WERI-Rb-1 (cell line): Measurements from ENCODE around the gene ABCC11.

ENCODE experiments used
- DNase-seq: peaks from one replicate; pipeline ENCODE4 v3.0.0-alpha.2; 2020
- H3K27ac ChIP-seq: fragments of 250-450 bp; sonication (Bioruptor Pico); 2 replicates; pipeline ENCODE4 v1.5.1; 2020; ENCODE audit warnings: mild to moderate bottlenecking, moderate library complexity
- H3K27me3 ChIP-seq: fragments of 250-450 bp; sonication (Bioruptor Pico); 2 replicates; pipeline ENCODE4 v1.5.1; 2021; ENCODE audit warnings: mild to moderate bottlenecking, low read depth, moderate library complexity; ENCODE audit not compliant: insufficient read depth, severe bottlenecking
- H3K36me3 ChIP-seq: fragments of 250-450 bp; sonication (Bioruptor Pico); 2 replicates; pipeline ENCODE4 v1.5.1; 2020; ENCODE audit warnings: mild to moderate bottlenecking, moderate library complexity
- H3K4me3 ChIP-seq: 2 replicates; pipeline ENCODE4 v1.5.1; 2011; ENCODE audit warnings: low read depth, mild to moderate bottlenecking, control low read depth, low read length
- H3K9me3 ChIP-seq: fragments of 250-450 bp; sonication (Bioruptor Pico); 2 replicates; pipeline ENCODE4 v1.5.1; 2021; ENCODE audit warnings: mild to moderate bottlenecking, moderate library complexity; ENCODE audit not compliant: severe bottlenecking
- CTCF ChIP-seq: IDR thresholded peaks from 2 replicates; pipeline ENCODE4 v1.5.1; 2011; ENCODE audit warnings: low read depth, mild to moderate bottlenecking, control low read depth, inconsistent platforms, low read length

ABCC11 gene

GRCh38 chr16:48287239-48287638 lies 39.9 kb upstream of the ABCC11 start:
- no peak for DNase-seq
- no peak overlapping the region for H3K27ac ChIP-seq
- peaks cover 4% of the 10 kb centered on the region for H3K9me3 ChIP-seq
- no peaks in the 10 kb centered on the region for H3K27me3 ChIP-seq
- no peak for TF ChIP-seq CTCF
- H3K4me3 ChIP-seq, result no peak overlapping the region
- H3K36me3 ChIP-seq, result peaks cover 29% of the 10 kb centered on the region

GRCh38 chr16:48284772-48285409 lies 37.6 kb upstream of the ABCC11 start:
- DNase-seq, result no peak

GRCh38 chr16:48282636-48283263 lies 35.4 kb upstream of the ABCC11 start:
- Histone ChIP-seq H3K36me3 (peaks cover 27% of the 10 kb centered on the region), H3K4me3 (no peak overlapping the region), H3K27me3 (no peaks in the 10 kb centered on the region), H3K9me3 (peaks cover 4% of the 10 kb centered on the region), H3K27ac (no peak overlapping the region)
- TF ChIP-seq CTCF, result no peak
- DNase-seq, result no peak

More at GRCh38 chr16:48284772-48285409, 37.6 kb upstream of the ABCC11 start:
- no peak overlapping the region for H3K27ac ChIP-seq
- no peaks in the 10 kb centered on the region for H3K27me3 ChIP-seq
- no peak overlapping the region for H3K4me3 ChIP-seq
- peaks cover 4% of the 10 kb centered on the region for H3K9me3 ChIP-seq
- TF ChIP-seq CTCF, result no peak
- H3K36me3 ChIP-seq, result peaks cover 27% of the 10 kb centered on the region

- DNase-seq, result no peak
- Histone ChIP-seq H3K27me3 (no peaks in the 10 kb centered on the region), H3K4me3 (no peak overlapping the region), H3K9me3 (no peaks in the 10 kb centered on the region), H3K27ac (no peak overlapping the region), H3K36me3 (peaks cover 14% of the 10 kb centered on the region)
- TF ChIP-seq CTCF, result no peak
Observed at GRCh38 chr16:48280546-48280945, 33.2 kb upstream of the ABCC11 start.

GRCh38 chr16:48279199-48279598 lies 31.9 kb upstream of the ABCC11 start:
- no peak overlapping the region for H3K4me3 ChIP-seq
- H3K27me3 ChIP-seq, result no peaks in the 10 kb centered on the region
- no peaks in the 10 kb centered on the region for H3K9me3 ChIP-seq
- DNase-seq, result no peak
- no peak for TF ChIP-seq CTCF
- no peak overlapping the region for H3K27ac ChIP-seq
- H3K36me3 ChIP-seq, result peaks cover 17% of the 10 kb centered on the region

- DNase-seq, result no peak
- no peak for TF ChIP-seq CTCF
- H3K9me3 ChIP-seq, result no peaks in the 10 kb centered on the region
- H3K27ac ChIP-seq, result no peak overlapping the region
- no peak overlapping the region for H3K4me3 ChIP-seq
- H3K27me3 ChIP-seq, result no peaks in the 10 kb centered on the region
- peaks cover 13% of the 10 kb centered on the region for H3K36me3 ChIP-seq
Observed at GRCh38 chr16:48277158-48277557, 29.8 kb upstream of the ABCC11 start.
